CD4-positive, alpha-beta T cell treated with Interleukin-1 beta for 1 hour (primary cell): ENCODE measurements around the gene UNC13D.
"Not testable (repeated sequence)": the region's sequence is repeated elsewhere in the genome, so short reads cannot be mapped to it uniquely, and the experiment has no call there.

Source experiments
- DNase-seq, 2 donors: peaks; one replicate each; pipeline ENCODE4 v3.0.0-alpha.2; 2020 to 2022

UNC13D gene

DNA sequence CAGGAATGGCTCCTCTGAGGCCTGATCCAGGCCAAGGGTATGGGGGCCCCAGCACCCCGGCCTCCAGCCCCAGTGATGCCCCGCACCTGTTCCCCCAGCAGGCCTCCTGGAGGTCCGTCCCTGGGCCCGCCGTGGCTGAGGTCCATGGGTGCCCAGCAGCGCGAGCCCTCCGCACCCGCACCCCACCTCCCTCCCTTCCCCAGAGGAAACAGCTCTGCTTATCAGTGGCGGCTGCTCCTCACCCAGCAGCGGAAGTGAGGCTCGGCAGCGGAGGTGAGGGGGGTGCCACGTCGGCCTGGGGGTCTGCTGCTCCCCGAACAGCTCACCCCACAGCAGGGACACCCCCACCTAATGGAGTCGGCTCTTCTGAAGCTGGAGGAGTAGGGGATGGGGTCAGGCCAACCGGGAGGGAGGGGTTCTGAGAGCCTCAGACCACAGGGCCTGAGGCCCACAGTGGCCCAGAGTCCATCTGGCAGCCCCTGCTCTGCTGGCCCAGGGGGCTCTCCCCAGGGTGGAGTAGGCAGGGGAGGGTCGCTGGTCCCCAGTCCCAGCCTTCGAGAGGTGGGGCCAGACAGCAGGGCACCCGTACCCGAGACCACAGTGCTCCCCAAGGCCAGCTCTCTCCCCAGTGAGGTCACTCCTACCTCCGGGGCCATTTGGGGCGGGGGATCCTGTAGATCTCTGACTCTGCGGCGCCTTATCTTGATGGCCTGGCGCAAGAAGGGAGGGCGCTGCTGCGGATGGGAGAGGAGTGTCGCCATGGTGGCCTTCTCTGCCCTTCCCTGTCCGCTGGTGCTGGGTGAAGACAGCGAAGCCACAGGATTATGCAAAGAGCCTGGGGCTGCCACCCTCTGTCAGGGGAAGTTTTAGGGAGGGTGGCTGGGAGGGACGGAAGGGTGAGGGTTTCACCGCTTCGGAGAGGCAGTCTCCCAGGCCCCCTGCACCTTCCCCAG lies at the start of gene UNC13D:
Gene UNC13D (minus strand): TSS at position 828 of the 953 bp plus-strand sequence. CDS start 67 bp downstream, at position 761.
- DNase-seq: peak; percentile 72 to 73

DNA sequence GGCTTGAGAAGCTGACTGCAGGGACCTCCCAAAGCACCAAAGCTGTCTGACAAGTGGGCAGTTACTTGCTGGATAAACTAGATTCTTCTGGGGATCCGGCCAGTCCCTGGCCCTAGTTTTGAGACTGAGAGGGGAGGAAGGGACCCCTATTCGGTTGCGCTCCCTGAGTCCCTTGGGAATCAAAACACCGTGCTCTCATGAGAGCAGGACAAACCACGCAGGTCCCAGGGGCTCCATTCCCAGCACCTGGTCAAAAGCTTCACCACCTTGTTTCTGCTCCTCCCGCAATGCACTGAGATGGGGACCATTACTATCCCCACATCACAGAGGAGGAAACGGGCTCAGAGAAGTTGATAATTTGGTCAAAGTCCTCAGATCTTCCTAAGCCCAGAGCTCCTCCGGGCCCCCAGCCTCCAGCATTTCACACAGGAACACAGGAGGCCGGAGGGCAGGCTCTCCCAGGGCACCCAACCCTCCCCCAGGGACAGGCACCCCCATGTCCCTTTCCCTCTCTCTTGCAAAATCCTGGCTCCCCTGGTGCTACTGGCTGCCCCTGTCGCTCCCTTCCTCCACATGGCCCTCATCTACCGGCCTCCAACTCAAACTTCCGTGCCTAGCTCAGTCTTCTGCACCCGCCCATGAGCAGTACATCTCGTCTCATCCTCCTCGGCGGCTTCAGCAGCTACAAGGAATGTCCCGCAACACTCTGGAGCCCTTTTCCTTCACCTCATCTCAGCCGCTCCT lies 49.3 kb upstream of the UNC13D start:
- DNase-seq: no peak

DNA sequence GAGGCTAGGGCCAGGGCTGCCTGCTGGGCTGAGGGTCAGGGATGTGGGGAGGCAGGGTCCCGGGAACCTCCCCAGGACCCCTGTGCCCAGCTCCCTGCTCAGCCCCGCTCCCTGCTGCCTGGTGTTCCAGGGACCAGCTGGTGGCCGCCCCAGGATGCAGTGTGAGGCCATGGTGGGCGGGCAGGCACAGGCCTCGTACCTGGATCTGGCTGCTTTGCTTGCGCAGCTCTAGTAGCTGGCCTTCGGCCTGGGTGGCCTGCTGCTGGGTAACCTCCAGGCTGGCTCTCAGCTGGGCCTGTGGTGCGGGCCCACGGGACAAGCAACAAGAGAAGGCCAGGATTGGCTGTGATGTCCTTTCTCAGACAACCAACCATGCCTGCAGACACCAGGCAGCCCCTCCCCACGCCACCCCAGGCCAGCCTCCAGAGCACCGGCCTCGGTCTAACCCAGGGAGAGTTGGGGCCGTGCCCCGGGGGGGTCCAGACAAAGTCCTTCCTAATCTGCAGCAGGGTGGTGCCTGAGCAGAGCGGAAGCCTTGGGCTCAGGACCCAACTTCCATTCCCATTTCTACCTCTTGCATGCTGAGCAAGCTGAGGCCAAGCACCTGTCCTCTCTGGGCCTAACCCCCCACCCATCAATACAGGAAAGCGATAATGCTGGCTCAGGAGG lies 48.5 kb upstream of the UNC13D start:
- DNase-seq: no peak

DNA sequence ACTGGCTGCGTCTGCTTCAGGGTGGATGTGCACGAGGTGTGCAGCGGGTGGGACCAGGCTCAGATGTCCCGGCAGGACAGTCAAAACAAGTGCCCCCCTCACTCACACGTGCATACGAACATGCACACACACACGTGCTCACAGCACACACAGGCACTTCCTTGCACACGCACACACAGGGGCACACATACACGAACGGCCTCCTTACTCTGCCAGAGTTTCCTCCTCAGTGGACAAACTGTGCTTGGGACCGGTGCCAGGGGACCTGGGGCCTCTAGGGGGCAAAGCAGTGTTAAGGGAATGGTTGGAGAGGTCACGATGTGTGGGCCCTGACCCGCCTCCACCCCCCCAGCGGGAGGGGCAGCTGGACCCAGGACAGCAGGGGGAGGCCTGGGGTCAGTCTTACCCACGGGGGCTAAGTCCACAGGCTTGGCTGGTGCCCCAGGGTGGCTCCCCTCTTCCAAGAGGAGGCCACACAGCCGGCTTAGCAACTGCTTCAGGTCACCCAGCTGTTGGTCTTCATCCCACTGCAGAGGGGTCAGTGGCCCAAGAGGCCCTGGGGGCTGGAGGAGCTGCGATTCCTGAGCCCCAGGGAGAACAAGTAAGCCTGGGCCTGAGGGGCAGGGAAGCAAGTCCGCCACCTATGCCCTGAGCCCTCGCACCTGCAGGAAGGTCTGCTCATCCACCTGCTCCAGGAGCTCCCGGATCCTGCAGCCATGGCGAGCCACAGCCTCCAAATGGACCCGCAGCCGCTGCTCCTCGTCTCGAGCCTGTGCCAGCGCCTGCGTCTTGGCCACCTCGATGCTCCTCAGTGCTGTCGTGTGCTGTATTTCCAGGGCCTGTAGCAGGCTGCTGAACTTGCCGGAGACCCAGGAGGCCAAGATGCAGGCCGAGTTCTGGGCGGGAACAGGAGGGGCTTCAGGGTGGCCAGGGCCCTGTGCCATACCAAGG lies 47.7 kb upstream of the UNC13D start:
- no peak for DNase-seq

DNA sequence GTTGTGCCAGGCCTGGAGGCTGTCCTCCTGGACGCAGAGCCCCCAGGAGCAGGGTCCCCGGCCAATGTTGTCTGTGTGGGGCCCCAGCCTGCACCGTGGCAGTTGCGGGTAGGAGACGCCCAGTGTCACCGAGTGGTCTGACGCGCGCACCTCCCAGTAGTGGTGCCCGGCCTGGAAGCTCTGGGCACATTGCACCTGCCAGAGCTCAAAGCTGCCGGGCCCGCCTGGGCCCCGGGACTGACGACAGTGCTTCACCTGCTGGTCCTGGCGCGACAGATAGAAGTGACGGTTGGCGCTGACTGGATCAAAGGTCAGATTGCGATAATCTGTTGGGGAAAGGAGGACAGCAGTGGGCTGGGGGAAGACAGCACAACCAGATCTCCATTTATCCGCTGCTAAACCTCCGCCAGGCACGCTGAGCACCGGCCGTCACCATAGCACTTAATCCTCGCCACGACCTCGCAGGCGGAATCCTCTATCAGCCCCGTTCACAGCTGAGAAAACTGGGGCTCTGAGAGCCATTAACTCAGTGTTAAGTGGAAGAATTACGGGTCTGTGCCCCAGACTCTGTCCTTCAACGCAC lies 46.9 kb upstream of the UNC13D start:
- no peak for DNase-seq

DNA sequence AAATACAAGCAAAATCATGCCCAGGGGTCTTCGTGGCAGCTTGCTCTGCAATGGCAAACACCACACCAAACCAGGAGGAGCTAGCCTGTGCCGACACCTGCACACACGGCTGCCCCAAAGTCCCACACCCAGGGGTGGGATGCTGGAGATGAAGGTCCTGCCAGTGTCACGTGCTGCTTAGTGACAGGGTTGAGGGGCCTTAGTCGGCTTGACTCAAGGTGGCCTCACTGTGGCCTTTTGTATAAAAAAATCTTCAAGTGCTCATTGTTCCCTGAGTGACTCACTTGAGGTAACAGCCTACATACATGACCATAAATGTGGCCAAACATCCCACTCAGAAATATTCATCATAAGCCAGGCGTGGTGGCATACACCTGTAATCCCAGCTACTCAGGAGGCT lies 45.2 kb upstream of the UNC13D start:
- no peak for DNase-seq

DNA sequence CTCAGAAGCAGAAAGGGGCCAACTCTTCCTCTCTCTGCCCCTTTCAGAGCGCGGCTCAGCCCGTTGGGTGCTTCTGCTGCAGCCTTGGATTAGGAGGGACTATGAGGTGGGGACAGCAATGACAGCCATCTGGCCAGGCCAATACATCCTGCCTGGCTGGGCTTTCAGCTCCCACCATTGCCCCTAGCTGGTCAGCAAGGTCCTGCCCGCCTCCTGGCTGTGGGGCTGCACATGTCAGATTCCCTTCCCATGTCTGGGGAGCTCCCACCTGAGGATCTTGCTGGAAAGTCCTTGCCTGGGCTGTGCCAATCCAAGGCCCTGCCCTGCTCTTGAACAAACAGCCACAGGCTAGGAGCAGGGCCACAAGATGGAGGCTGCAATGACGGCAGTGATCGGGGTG lies 44.3 kb upstream of the UNC13D start:
- DNase-seq: no peak

DNA sequence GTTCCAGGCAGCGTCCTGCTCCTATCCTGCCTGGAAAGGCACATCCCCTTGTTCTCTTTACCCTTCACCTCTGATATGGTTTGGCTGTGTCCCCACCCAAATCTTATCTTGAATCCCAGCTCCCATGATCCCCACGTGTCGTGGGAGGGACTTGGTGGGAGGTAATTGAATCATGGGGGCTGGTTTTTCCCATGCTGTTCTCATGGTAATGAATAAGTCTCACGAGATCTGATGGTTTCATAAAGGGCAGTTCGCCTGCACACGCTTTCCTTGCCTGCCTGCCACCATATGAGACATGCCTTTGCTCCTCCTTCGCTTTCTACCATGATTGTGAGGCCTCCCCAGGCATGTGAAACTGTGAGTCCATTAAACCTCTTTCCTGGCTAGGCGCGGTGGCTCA lies 41.7 kb upstream of the UNC13D start:
- not testable (repeated sequence) for DNase-seq

DNA sequence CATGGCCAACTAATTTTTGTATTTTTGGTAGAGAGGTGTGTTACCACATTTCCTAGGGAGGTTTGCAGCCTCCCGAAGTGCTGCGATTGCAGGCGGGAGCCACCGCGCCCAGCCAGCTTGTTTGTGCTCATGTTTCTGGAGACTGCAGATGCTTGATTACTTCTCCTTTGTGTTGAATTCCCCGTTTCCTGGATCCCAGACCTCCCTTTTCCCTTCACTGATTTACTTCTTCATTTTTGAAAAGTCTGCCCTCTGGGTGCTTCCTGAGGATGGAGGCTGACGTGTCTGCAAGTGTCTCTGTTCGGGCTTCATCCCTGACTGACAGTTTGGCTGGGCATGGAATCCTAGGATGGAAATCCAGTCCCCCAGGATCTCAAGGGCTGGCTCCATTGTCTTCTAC lies 41.2 kb upstream of the UNC13D start:
- DNase-seq: no peak

DNA sequence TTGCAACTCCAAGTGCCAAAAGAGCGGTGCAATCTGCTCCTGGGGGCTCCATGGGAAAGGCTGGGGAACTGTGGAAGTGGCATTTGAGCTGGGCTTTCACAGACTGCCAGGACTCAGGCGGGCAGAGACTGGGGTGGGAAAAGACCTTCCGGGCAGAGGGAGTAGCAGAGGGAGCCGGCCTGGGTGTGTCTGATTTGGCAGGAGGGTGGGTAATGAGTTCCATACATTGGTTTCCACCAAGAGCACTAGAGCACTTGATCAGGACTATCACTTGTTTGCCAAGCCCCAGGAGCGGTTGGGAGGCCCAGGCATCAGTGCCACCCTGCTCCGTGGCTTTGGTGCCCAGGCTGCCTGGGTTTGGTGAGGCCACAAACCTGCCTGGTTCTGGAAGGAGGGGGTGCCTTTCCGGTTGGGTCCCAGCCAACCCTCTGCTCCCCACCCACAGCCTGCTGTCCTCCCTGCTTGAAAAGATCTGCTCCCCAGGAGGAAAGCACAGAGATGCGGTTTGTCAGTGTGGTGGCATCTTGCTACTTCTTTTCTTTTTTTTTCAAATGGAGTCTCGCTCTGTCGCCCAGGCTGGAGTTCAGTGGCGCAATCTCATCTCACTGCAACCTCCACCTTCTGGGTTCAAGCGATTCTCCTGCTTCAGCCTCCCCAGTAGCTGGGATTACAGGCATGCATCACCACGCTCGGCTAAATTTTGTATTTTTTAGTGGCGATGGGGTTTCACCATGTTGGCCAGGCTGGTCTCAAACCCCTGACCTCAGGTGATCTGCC lies 37.7 kb upstream of the UNC13D start:
- peak in 1 of 2 donors; percentile 25 for DNase-seq

DNA sequence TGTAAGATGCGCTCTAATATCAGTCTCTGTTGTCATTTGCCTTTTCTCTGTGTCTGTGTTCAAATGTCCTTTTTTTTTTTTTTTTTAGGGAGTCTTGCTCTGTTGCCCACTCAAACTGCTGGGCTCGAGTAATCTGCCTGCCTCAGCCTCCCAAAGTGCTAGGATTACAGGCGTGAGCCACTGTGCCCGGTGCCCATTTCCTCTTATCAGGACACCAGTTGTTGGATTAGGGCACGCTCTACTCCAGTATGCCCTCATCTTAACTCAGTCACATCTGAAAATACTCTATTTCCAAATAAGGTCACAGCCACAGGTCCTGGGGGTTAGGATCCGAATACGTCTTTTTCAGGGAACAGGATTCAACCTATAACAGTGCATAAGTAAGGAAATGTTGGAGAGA lies 36.1 kb upstream of the UNC13D start:
- no peak for DNase-seq

DNA sequence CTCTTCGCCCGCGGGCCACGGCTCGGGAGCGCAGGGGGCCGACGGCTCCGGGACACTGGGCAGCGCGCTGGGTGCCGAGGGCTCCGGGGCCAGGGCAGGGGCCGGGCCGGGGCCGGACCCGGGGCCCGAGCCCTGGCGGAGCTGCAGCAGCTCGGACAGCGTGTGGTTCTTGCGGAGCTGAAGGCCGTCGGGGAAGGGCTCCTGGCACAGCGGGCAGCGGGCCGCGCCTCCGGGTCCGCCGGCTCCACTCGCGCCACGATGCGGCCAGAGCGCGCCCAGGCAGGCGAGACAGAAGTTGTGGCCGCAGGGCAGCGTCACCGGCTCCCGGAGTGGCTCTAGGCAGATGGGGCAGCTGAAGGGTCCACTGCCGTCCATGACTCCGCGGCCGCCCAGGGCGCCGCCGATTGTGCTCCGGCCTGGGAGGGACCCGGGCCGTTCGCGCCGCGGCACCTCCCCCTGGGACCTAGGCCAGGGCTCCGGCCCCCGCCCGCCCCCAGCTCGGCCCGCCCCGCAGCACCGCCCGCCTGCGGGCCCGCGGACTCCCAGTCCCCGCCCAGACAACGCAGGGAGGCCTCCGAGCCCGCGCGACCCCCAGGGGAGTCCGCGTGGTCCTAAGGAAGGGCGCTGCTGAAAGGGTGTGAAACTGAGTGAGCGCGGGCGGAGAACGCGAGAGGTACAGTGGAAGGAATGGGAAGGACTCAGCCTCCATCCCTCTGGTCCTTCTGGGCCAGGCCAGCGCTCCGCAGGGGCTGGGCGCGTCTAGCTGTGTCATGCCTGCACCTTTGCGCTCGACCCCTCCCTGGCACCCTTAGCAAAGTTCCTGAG lies 34.2 kb upstream of the UNC13D start, which contains the start of gene TRIM47:
Gene TRIM47 (minus strand): TSS at position 408 of the 825 bp plus-strand sequence. CDS start 33 bp downstream, at position 375.
- DNase-seq: peak in 1 of 2 donors; percentile 22

DNA sequence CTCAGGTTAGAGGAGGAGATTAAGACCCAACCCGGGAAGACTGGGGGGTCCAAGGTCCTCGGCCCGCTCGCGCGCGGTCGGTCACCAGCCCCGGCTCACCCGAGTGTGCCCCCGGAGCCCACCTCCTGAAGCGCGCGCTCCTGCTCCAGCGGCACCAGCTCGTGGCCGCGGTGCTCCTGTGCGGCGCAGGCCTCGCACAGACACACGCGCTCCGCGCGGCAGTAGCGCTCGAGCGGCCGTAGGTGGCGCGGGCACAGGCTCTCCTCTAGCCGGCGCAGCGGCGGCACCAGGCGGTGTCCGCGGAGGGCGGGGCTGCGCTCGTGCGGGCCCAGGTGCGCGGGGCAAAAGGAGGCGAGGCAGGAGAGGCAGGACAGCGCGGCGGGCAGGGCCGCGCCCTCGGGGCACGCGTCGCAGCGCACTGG lies 33.6 kb upstream of the UNC13D start:
- DNase-seq: peak; percentile 77 to 78

DNA sequence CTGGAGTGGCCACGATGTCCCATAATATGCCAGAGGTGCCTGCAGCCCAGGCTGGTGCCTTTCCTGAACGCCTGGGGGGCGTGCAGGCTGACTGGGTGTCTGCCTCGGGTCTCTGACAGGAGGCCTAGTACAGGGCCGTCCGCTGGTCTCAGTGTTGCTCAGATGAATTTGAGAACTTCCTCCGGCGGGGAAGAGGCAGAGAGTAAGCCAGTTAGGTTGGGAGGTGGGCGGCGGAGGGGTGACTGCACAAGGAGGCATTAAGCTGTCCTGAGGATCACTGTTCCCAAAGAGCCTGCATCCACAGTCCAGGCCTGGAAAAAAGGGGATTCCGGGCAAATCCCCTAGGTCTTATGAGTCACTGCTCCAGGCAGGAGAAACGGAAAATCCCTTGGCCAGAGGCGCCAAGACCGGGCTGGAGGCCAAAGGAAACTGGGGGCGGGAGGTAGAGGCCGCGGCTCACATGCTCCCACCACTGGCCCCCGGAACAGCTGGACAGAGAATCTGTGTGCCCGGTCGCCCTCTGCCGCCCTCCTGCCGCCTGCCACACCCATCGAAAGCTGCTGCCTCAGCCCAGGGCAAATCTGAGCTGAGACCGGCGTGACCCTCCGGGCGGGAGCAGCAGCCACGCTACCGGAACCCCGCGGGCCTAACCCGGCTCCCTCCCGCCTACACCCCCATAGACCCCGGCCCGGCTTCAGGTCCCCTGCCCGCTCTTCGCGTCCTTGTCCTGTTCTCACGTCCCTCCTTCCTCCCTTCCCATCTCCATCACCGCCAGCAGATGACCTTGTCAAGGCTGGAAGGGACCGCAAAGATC lies 32.9 kb upstream of the UNC13D start:
- DNase-seq: no peak

DNA sequence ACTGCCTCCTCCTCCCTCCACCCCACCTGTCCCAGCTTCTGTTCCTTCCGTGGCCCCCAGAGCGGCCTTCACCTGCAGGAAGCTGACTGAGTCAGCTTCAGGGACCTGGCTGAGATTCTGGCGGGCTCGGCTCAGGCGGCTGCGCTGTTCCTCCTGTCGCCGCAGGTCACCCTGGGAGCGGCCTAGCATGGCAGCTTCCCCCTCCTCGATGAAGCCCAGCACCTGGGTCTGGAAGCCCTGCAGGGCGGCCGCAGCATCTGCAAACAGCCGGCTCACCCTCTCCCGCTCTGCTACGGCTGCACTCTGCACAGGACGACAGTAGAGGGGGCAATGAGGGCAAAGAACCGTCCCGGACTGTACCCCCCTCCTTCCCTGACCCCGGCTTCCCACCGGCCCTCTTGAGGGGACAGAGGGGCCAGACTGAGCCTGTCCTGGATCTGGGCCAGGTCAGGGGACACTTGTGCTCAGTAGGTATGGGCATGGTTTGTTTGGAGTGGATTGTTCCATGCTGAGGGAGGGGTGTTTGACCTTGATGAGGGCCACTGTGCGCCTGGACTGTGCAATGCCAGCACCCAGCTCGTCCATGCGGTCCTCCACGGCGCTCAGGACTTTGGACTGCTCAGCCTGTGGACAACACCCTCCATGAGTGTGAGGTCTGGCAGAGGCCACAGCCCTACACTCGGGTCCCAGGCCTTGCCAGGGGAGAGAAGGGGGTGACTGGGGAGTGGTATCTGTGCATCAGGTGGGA lies 32.2 kb upstream of the UNC13D start:
- DNase-seq: peak; percentile 73 to 77

DNA sequence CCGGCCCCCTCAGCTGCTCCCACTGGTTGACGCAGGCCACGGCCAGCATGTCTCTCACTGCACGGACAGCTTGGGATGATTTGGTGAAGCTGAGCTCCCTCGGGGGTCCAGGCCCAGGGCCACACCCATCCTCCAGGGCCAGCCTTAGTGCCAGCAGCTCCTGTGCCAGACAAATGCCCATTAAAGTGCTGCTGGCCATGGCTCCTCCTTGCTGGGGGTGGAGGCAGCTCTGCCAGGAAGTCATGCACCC lies 31.7 kb upstream of the UNC13D start:
- DNase-seq: no peak

DNA sequence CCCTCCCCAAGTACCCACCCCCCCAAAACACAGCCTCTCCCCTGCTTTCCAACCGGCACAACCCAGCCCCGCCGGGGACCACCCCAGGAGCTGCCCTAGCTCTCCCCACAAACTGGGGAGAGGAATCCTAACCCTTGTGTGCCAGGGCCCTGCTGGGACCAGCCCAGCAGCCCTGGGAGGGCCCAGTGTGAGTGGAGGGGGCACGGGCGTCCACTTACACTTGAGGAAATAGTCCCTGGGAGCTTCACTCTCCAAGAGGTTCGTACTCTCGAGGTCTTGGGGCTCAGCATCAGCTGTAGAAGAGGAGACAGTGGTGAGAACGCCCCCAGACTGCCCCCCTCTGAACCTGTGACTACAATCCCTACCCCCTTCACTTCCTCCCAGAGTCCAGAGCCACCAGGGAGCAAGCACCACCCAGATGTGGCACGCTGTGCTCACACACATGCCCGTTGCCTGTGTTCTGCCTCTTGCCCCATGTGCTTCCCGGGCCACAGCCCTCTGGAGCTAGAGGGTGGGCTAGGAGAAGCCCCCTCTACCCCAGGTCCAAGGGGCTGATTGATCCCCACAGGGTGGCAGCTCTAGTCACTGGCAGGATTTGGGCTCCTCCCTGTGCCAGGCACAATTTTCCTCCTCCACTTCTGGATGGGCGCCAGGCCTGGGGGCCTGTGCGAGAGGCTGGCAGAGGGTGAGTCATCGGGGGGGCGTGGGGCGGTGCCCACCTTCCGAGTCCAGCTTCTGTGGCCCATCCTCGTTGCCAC lies 31.2 kb upstream of the UNC13D start:
- DNase-seq: no peak
